CD14-positive monocyte (primary cell): Measurements from ENCODE around the gene BCR. TPM values are rescaled to one million over a fixed set of nuclear protein-coding genes. Genes with fewer than 3 reads are reported as not detected.

Experiments
- DNase-seq, 3 donors: peaks; one replicate each; pipeline ENCODE4 v3.0.0-alpha.2; 2011 to 2022
- H2AFZ ChIP-seq: 2 replicates; pipeline ENCODE4 v1.6.0; 2012; ENCODE audit warnings: mild to moderate bottlenecking, low read depth, low read length, inconsistent platforms; ENCODE audit not compliant: insufficient read depth, poor library complexity, severe bottlenecking
- H3K27ac ChIP-seq, 2 donors: 1 replicate in 1 of 2; 2 replicates in 1 of 2; pipeline ENCODE4 v1.5.1; 2012 to 2013; ENCODE audit warnings: low read length in 2 of 2, control low read depth in 1 of 2, inconsistent platforms in 1 of 2, low read depth in 1 of 2, mild to moderate bottlenecking in 1 of 2
- H3K27me3 ChIP-seq, 2 donors: one replicate each; pipeline versions ENCODE4 v1.6.0 to v1.6.1; 2011 to 2013; ENCODE audit warnings: low read length in 2 of 2; ENCODE audit not compliant: control insufficient read depth in 2 of 2, insufficient read depth in 2 of 2
- H3K36me3 ChIP-seq, 2 donors: replicated peaks in 1 of 2; 1 replicate in 1 of 2; 2 replicates in 1 of 2; pipeline versions ENCODE4 v1.5.1 to v1.6.1; 2012 to 2013; ENCODE audit warnings: low read length in 2 of 2, control low read depth in 1 of 2, inconsistent platforms in 1 of 2, mild to moderate bottlenecking in 1 of 2; ENCODE audit not compliant: insufficient read depth in 2 of 2, control insufficient read depth in 1 of 2
- H3K4me1 ChIP-seq, 2 donors: 1 replicate in 1 of 2; 2 replicates in 1 of 2; pipeline versions ENCODE4 v1.5.1 to v1.6.1; 2012 to 2013; ENCODE audit warnings: low read length in 2 of 2, control low read depth in 1 of 2, inconsistent platforms in 1 of 2, mild to moderate bottlenecking in 1 of 2, moderate library complexity in 1 of 2; ENCODE audit not compliant: insufficient read depth in 2 of 2, control insufficient read depth in 1 of 2
- H3K4me2 ChIP-seq: replicated peaks from 2 replicates; pipeline ENCODE3; 2012; ENCODE audit warnings: low read length, moderate library complexity, mild to moderate bottlenecking; ENCODE audit not compliant: poor library complexity, severe bottlenecking; ENCODE audit errors: extremely low read depth
- H3K4me3 ChIP-seq, 3 experiments: fragments of 200-600 bp in 1 of 3; sonication (generic) in 1 of 3; replicated peaks in 1 of 3; 1 replicate in 2 of 3; 2 replicates in 1 of 3; pipeline ENCODE4 v1.5.1; 2011 to 2013; ENCODE audit warnings: low read length in 3 of 3, mild to moderate bottlenecking in 3 of 3, control low read depth in 2 of 3, low read depth in 2 of 3, inconsistent platforms in 1 of 3, moderate library complexity in 1 of 3
- H3K79me2 ChIP-seq: 2 replicates; pipeline ENCODE4 v1.6.0; 2012; ENCODE audit warnings: mild to moderate bottlenecking, control low read depth, inconsistent platforms, low read length, moderate library complexity; ENCODE audit not compliant: insufficient read depth
- H3K9ac ChIP-seq: 2 replicates; pipeline ENCODE4 v1.6.0; 2017; ENCODE audit warnings: low read length, mild to moderate bottlenecking; ENCODE audit not compliant: insufficient read depth, poor library complexity, severe bottlenecking
- H3K9me3 ChIP-seq, 2 donors: replicated peaks in 1 of 2; 1 replicate in 1 of 2; 2 replicates in 1 of 2; pipeline versions ENCODE4 v1.5.1 to v1.6.1; 2012 to 2013; ENCODE audit warnings: low read length in 2 of 2, control low read depth in 1 of 2; ENCODE audit not compliant: control insufficient read depth in 1 of 2, insufficient read depth in 1 of 2
- H4K20me1 ChIP-seq: 2 replicates; pipeline ENCODE4 v1.6.0; 2012; ENCODE audit warnings: mild to moderate bottlenecking, low read length, control low read depth, moderate library complexity; ENCODE audit not compliant: insufficient read depth
- H3K27ac Mint-ChIP-seq, 7 donors: one replicate each; pipeline ENCODE4 v1.8.0; 2020; ENCODE audit warnings: mild to moderate bottlenecking in 7 of 7, mixed read lengths in 7 of 7, moderate library complexity in 6 of 7, inconsistent platforms in 2 of 7
- H3K27me3 Mint-ChIP-seq, 3 donors: one replicate each; pipeline ENCODE4 v1.8.0; 2021 to 2022; ENCODE audit warnings: low read depth in 3 of 3, mild to moderate bottlenecking in 3 of 3, mixed read lengths in 3 of 3, moderate library complexity in 3 of 3, inconsistent platforms in 1 of 3
- H3K36me3 Mint-ChIP-seq, 2 donors: one replicate each; pipeline ENCODE4 v1.8.0; 2020; ENCODE audit warnings: mixed read lengths in 2 of 2, inconsistent platforms in 1 of 2, mild to moderate bottlenecking in 1 of 2
- H3K4me1 Mint-ChIP-seq: one replicate; pipeline ENCODE4 v1.8.0; 2020; ENCODE audit warnings: mild to moderate bottlenecking, mixed read lengths
- H3K4me3 Mint-ChIP-seq, 2 donors: one replicate each; pipeline ENCODE4 v1.8.0; 2020; ENCODE audit warnings: mild to moderate bottlenecking in 2 of 2, mixed read lengths in 2 of 2, moderate library complexity in 1 of 2
- H3K9me3 Mint-ChIP-seq, 7 donors: one replicate each; pipeline ENCODE4 v1.8.0; 2020 to 2022; ENCODE audit warnings: mixed read lengths in 7 of 7, mild to moderate bottlenecking in 6 of 7, moderate library complexity in 6 of 7, inconsistent platforms in 2 of 7
- CTCF ChIP-seq: fragments of 200-600 bp; IDR thresholded peaks from one replicate; pipeline ENCODE4 v1.8.0; 2022; ENCODE audit warnings: antibody characterized with exemption, mild to moderate bottlenecking
- WGBS: methylation state at CpG from one replicate; pipeline ENCODE4 v1.1.5; 2013; ENCODE audit warnings: missing lambda C conversion rate; ENCODE audit not compliant: insufficient coverage; 5-methylcytosine and 5-hydroxymethylcytosine counted together
- intact Hi-C, 2 donors: fragments of 100-400 bp; cut with micrococcal nuclease; formaldehyde crosslinking; loops; one replicate each; pipeline versions ENCODE4 v1.15.0 to v1.15.1; 2023
- polyA plus RNA-seq, 3 donors: library from polyadenylated mRNA; depleted of rRNA in 1 of 3; unstranded in 2 of 3; stranded (reverse) in 1 of 3; fragments of 300-500 nt in 2 of 3; fragments of >200 nt in 1 of 3; fragmentation: Illumina TruSeq in 2 of 3; gene quantifications; 1 replicate in 2 of 3; 2 replicates in 1 of 3; pipeline ENCODE4 v1.2.3, GENCODE V29; 2012 to 2021

BCR gene
- polyA plus RNA-seq, 3 donors: 0.97 to 20.9 (median 0.97) TPM

DNA sequence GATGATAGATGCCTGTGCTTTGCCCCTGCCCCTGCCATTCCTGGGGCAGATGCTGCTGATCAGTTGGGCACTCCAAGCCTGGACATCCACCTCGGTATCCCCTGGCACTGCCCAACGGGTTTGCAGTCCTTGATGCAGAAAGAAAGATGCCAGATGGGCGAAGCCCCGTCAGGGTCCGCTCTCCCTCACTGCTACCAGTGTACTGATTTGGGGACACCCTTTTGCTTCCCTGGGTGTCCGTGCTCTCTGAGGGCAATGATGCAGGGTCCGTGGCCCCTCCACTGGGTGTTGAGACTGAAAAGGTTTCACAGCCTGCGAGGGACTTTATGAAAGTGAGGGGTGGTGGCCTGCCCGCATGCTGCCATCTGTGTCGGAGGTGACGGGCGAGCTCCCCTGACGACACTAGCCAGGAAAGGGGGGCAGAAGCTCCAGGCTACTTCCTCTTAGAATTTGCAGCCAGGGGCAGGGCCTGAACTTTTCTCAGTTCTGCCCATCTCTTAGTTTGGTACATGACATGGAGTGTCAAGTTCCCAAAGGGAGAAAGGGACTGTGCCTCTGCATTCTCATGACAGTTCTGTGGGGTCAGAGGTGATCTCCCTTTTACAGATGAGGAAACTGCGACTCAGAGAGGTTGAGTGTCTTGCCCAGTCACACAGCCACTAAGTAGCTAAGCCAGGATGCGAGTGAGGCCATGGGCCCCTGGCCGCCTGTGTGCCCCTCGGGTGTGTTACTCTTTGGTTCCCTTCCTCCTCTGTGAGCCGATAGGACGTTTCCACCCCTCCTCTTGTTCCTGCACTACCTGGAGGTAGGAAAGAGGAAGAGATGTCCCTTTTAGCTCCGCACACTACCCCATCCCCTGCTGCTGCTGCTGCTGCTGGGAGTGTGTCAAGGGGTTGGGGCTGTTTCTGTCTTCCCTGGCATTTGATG is 96.6 kb downstream of the BCR start:
- peaks cover 3 to 7% of the 10 kb centered on the region in 2 donors for H3K4me1 ChIP-seq
- DNase-seq: no peak
- Mint-ChIP-seq H3K4me1 (peaks cover 5% of the 10 kb centered on the region), H3K4me3 (no peak overlapping the region), H3K9me3 (peaks cover 0 to 3% (median 0%) of the 10 kb centered on the region in 7 donors), H3K27ac (peak overlapping the region in 3 of 7 donors; percentile 60 to 80 (median 70)), H3K36me3 (peaks cover 67 to 90% of the 10 kb centered on the region in 2 donors), H3K27me3 (no peaks in the 10 kb centered on the region)
- no peak overlapping the region for H2AFZ ChIP-seq
- WGBS: 86% methylated on average over 8 of the region's 20 CpGs
- no peak overlapping the region for H3K9ac ChIP-seq
- TF ChIP-seq CTCF: no peak
- H4K20me1 ChIP-seq: peaks cover 11% of the 10 kb centered on the region
- H3K79me2 ChIP-seq: no peaks in the 10 kb centered on the region
- no peaks in the 10 kb centered on the region for H3K27me3 ChIP-seq
- intact Hi-C loops: no loop called here
- no peak overlapping the region for H3K4me3 ChIP-seq
- H3K36me3 ChIP-seq: peaks cover 66 to 92% of the 10 kb centered on the region in 2 donors
- H3K4me2 ChIP-seq: no peak overlapping the region
- no peak overlapping the region for H3K27ac ChIP-seq
- H3K9me3 ChIP-seq: no peaks in the 10 kb centered on the region

DNA sequence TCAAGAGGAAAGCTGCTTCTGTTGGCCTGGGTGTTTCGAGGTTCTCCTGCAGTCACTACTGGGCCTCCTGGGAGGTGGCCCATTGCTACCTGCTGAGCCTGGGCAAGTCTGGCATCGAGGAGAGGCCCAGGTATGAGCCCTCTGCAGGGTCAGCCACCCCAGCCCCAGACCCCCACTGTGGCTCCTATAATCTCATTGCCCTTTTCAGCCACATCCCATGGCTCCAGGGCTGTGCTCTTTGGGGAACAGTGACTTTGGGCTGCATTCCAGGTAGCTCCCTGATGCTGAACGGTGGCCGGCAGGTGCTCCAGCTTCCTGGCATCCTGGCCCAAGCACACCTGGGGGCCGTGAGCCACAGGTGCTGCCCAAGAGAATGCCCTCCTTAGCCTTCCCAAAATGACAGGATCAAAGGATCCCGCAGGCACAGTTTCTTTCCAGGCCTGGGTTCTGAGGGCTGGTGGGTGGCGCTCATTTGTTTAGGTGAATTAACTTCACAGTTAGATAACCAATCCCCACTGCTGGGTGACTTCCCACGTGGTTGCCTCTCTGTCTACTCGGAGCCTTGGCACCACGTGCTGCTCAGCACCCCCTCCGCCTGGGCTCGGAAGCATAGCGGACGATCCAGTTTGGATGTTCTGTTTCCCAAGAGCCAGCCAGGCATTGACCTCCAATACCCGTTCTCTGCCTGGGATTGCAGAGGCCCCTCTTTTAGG is 97.4 kb downstream of the BCR start:
- Mint-ChIP-seq H3K27me3 (no peaks in the 10 kb centered on the region), H3K27ac (peak overlapping the region in 1 of 7 donors; percentile 80), H3K36me3 (peaks cover 59 to 89% of the 10 kb centered on the region in 2 donors), H3K4me1 (peaks cover 8% of the 10 kb centered on the region), H3K4me3 (no peak overlapping the region), H3K9me3 (peaks cover 0 to 2% (median 0%) of the 10 kb centered on the region in 7 donors)
- no peak overlapping the region for H3K9ac ChIP-seq
- intact Hi-C loops: no loop called here
- no peak for DNase-seq
- no peak overlapping the region for H3K4me3 ChIP-seq
- peaks cover 3 to 9% of the 10 kb centered on the region in 2 donors for H3K4me1 ChIP-seq
- H4K20me1 ChIP-seq: peaks cover 17% of the 10 kb centered on the region
- no peaks in the 10 kb centered on the region for H3K27me3 ChIP-seq
- no peaks in the 10 kb centered on the region for H3K9me3 ChIP-seq
- no peak for TF ChIP-seq CTCF
- WGBS: 97% methylated on average over 15 of the region's 15 CpGs
- peaks cover 66 to 90% of the 10 kb centered on the region in 2 donors for H3K36me3 ChIP-seq
- H2AFZ ChIP-seq: no peak overlapping the region
- no peaks in the 10 kb centered on the region for H3K79me2 ChIP-seq
- no peak overlapping the region for H3K4me2 ChIP-seq
- no peak overlapping the region for H3K27ac ChIP-seq
